ENCODE results near the gene ZFAND5.

The ZFAND5 gene

GRCh38 chr9:72399391-72399790 lies 34.4 kb upstream of the ZFAND5 start:
- TF ChIP-seq CTCF (IDR thresholded peaks at IDR 0.05): no peak

GRCh38 chr9:72396247-72397091 lies 31.5 kb upstream of the ZFAND5 start:
- TF ChIP-seq CTCF (IDR thresholded peaks at IDR 0.05): no peak

DNA sequence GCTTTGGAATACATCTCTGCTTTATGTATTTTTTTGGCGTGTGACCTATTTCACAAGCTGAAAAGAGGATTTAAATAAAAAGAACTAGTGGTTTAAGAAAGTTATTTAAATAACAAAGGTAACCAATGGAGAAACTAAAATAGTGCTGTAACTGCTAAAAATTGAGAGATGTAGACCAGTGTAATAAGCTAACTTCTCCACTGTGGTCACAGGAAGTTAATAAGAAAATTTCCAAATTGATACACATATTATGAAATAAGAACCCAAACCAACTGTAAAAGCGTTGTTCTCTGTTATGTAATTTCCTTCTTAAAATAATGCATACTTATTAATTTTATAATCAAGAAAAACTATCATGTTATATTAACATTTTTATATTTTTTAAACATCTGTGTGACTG lies 29.1 kb upstream of the ZFAND5 start:
- no peak for TF ChIP-seq CTCF (IDR thresholded peaks at IDR 0.05)

- no peak for TF ChIP-seq CTCF (IDR thresholded peaks at IDR 0.05)
Observed at GRCh38 chr9:72390907-72391306, 25.9 kb upstream of the ZFAND5 start.

GRCh38 chr9:72386186-72386585 lies 21.2 kb upstream of the ZFAND5 start:
- no peak for TF ChIP-seq CTCF (IDR thresholded peaks at IDR 0.05)

DNA sequence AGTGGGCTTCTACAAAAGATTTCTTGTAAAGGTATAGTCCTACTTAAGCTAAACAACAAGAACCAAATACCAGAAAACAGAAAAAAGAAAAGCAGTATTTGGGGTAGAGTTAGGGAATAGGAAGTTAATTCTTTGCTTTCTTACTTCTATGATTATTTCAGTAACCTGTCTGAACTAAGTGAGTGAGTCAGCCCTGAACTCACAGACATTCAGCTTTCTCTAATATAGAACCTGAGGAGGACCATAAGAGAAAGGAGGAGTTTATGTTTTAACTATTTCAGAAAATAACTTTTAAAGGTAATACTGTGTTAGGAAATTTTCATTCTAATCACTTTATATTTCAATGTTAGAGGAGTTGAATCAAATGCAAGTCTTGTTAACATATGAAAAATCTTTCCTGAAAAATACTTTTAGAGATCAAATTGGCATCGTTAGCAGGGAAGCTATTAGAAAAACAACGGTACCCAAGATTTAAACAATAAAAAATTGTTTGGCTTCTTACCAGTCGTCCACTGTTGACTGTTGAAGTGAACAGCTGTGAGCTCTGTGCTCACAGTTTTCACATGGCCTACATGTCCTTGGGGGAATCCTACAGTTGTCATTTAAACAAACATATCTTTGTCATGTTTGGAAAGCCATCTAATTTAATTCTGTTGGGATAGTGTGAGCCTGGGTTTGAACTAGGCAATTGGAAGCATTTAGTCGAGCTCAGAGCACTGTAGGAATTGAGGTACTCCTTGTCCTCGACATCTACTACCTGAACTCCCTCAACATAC lies 19.9 kb upstream of the ZFAND5 start:
- TF ChIP-seq CTCF (IDR thresholded peaks at IDR 0.05): no peak

DNA sequence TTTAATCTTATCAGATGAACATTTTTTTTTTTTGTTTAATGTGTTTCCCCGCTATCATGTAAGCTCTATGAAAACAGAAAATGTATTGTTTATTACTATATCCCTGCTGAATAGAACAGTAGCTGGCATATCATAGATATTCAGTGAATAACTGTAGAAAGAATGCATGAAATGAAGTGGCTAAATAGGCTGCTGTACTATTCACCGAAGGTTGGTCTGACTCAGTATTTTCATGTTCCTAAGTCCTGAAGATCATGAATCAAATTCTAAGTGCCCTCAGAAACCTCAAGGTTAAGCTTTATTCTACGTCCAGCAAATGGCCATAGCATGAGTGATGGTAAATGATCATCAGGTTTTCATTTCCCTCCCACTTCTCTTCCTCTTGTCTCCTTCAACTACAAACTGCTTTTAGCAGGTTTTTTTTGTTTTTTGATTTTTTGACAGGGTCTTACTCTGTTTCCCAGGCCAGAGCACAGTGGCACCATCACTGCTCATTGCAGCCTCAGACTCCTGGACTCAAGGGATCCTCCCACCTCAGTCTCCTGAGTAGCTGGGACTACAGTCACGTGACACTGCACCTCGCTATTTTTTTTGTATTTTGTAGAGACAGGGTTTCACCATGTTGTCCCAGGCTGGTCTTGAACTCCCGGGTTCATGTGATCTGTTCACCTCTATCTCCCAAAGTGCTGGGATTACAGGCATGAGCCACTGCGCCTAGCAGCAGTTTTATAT lies 19.1 kb upstream of the ZFAND5 start:
- TF ChIP-seq CTCF (IDR thresholded peaks at IDR 0.05): no peak

Data from LNCAP (cell line).